Activated CD8-positive, alpha-beta T cell treated with anti-CD3 and anti-CD28 coated beads for 36 hours (primary cell): Measurements from ENCODE around the gene TLE2. TPM values are rescaled to one million over a fixed set of nuclear protein-coding genes. Genes with fewer than 3 reads are reported as not detected.

Source experiments
- ATAC-seq: fragments of 200-7000 bp; cut with Tn5 transposase; one replicate; pipeline ENCODE4 v1.10.0; 2021; ENCODE audit warnings: mild to moderate bottlenecking, moderate library complexity
- CTCF ChIA-PET: fragments of 350-600 bp; sonication (Branson Sonifier 250); formaldehyde crosslinking; loops from one replicate; lab custom pipeline; 2021; ENCODE audit warnings: antibody characterized with exemption; lab: Charles Lee
- POLR2A ChIA-PET: fragments of 350-600 bp; sonication (Branson Sonifier 250); formaldehyde crosslinking; loops from one replicate; lab custom pipeline; 2021; ENCODE audit warnings: antibody characterized with exemption; lab: Charles Lee
- DNase-seq: peaks from one replicate; pipeline ENCODE4 v3.0.0-alpha.2; 2020
- H3K27ac Mint-ChIP-seq: one replicate; pipeline ENCODE4 v1.8.0; 2021; ENCODE audit warnings: mild to moderate bottlenecking, mixed read lengths
- H3K27me3 Mint-ChIP-seq: one replicate; pipeline ENCODE4 v1.8.0; 2021; ENCODE audit warnings: mixed read lengths
- H3K36me3 Mint-ChIP-seq: one replicate; pipeline ENCODE4 v1.8.0; 2021; ENCODE audit warnings: low read depth, mixed read lengths
- H3K4me1 Mint-ChIP-seq: one replicate; pipeline ENCODE4 v1.8.0; 2021; ENCODE audit warnings: low read depth, mixed read lengths
- H3K4me3 Mint-ChIP-seq: one replicate; pipeline ENCODE4 v1.8.0; 2021; ENCODE audit warnings: mild to moderate bottlenecking, moderate library complexity, mixed read lengths
- H3K9me3 Mint-ChIP-seq: one replicate; pipeline ENCODE4 v1.8.0; 2021; ENCODE audit warnings: mixed read lengths
- intact Hi-C: fragments of 100-400 bp; cut with micrococcal nuclease; formaldehyde crosslinking; loops from one replicate; pipeline ENCODE4 v1.10.0; 2022
- total RNA-seq, 2 experiments: library from RNA; stranded (reverse); gene quantifications; one replicate each; pipeline ENCODE4 v1.2.3, GENCODE V29; 2021
- TF ChIP-seq, protein P1 (sequence below): fragments of 200-600 bp; IDR thresholded peaks from one replicate; pipeline ENCODE4 v1.8.0; 2022; ENCODE audit warnings: antibody characterized with exemption, mild to moderate bottlenecking

The TLE2 gene
- total RNA-seq, 2 experiments from 2014 or later: 2.8 to 3.0 TPM

GRCh38 chr19:3042621-3043267 lies 13.7 kb upstream of the TLE2 start:
- no peaks in the 10 kb centered on the region for H3K9me3 Mint-ChIP-seq
- ChIA-PET POLR2A (interaction anchor here (1.0 to 1.1 kb wide), 2 partner anchors 8 to 12 kb away, joined by 4 to 5 read pairs; no protein-coding TSS in a partner anchor), CTCF (interaction anchor here (0.8 to 1.5 kb wide), 4 partner anchors 9 to 61 kb away, joined by 3 to 4 read pairs (median 4); no protein-coding TSS in a partner anchor)
- DNase-seq (no peak), ATAC-seq (no peak)
- peaks cover 18% of the 10 kb centered on the region for H3K4me1 Mint-ChIP-seq
- no peaks in the 10 kb centered on the region for H3K36me3 Mint-ChIP-seq
- intact Hi-C loops: no loop called here
- TF ChIP-seq, protein P1, sequence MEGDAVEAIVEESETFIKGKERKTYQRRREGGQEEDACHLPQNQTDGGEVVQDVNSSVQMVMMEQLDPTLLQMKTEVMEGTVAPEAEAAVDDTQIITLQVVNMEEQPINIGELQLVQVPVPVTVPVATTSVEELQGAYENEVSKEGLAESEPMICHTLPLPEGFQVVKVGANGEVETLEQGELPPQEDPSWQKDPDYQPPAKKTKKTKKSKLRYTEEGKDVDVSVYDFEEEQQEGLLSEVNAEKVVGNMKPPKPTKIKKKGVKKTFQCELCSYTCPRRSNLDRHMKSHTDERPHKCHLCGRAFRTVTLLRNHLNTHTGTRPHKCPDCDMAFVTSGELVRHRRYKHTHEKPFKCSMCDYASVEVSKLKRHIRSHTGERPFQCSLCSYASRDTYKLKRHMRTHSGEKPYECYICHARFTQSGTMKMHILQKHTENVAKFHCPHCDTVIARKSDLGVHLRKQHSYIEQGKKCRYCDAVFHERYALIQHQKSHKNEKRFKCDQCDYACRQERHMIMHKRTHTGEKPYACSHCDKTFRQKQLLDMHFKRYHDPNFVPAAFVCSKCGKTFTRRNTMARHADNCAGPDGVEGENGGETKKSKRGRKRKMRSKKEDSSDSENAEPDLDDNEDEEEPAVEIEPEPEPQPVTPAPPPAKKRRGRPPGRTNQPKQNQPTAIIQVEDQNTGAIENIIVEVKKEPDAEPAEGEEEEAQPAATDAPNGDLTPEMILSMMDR: no peak
- peak overlapping the region; percentile 2 for H3K4me3 Mint-ChIP-seq
- H3K27ac Mint-ChIP-seq: no peak overlapping the region
- no peaks in the 10 kb centered on the region for H3K27me3 Mint-ChIP-seq

DNA sequence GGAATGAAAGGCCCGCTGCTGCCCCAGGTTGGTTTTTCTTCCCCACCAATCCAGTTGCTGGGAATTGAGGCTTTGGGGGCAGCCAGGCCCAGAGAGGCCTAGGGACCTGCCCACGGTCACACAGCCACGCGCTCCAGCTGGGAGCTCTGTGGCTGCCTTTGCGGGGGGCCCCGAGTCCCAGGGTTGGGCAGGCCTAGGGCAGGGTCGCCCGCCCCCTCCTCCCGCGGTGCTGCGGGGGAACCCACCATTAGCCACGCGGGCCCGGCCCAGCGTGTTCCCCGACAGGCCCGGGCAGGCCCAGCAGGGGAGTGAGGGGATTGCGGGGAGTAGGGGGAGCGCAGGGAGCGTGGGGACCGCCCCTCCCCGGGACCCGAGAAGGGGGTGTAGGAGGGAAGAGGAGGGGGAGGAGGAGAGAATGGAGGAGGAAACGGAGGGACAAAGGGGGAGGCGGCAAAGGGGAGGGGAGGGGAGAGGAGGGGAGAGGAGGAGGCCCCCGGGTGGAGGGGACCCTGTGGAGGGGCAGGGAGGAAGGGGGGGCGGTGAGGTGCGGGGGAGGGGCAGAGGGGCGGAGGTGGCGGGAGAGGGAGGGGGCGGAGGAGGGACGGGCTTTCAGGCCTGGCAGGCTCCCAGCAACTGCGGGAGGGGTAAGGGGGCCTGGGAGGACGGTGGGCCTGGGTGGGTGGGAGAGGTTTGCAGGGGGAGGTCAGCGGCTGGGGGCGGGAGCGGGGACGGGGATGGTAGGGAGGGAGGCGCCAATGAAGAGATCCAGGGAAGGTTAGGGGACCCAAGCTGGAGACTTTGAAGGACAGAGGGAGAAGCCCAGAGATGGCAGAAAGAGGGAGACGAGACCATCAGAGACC lies 12.9 kb upstream of the TLE2 start:
- DNase-seq (no peak), ATAC-seq (no peak)
- POLR2A ChIA-PET: interaction anchor here (0.9 to 3.4 kb wide), 5 partner anchors 8 to 15 kb away, joined by 3 to 12 read pairs (median 5); no protein-coding TSS in a partner anchor
- Mint-ChIP-seq H3K9me3 (no peaks in the 10 kb centered on the region), H3K4me3 (peak overlapping the region; percentile 2), H3K4me1 (peaks cover 15% of the 10 kb centered on the region), H3K36me3 (no peaks in the 10 kb centered on the region), H3K27me3 (no peaks in the 10 kb centered on the region), H3K27ac (no peak overlapping the region)
- CTCF ChIA-PET: interaction anchor here (0.8 to 1.5 kb wide), 3 partner anchors 15 to 62 kb away, joined by 3 to 4 read pairs (median 3); no protein-coding TSS in a partner anchor
- intact Hi-C loops: no loop called here
- TF ChIP-seq, protein P1: no peak

DNA sequence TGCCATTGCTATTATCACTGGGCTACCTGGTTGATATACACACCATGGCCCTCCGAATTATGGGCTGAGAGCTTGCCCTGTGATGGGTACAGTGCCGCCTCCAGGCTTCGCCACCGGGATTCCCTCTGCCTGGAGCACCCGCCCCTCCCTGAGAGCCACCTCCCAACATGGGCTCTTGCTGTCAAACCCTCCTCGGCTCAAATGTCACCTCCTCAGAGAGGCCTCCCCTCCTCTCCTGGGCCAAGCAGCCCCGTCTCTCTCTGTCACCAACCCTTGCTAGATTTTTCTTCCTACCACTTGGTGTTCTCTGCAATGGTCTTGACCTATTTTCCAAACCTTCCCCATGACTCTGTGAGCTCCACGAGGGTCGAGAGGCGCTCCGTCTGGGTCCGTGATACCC lies 12.2 kb upstream of the TLE2 start:
- POLR2A ChIA-PET: interaction anchor here (0.9 to 3.4 kb wide), 3 partner anchors 10 to 15 kb away, joined by 3 to 12 read pairs (median 5); no protein-coding TSS in a partner anchor
- Mint-ChIP-seq H3K27me3 (no peaks in the 10 kb centered on the region), H3K4me3 (no peak overlapping the region), H3K36me3 (no peaks in the 10 kb centered on the region), H3K9me3 (no peaks in the 10 kb centered on the region), H3K27ac (no peak overlapping the region), H3K4me1 (peaks cover 18% of the 10 kb centered on the region)
- DNase-seq: no peak
- ATAC-seq: no peak
- CTCF ChIA-PET: no interaction called here
- intact Hi-C loops: no loop called here
- TF ChIP-seq, protein P1: no peak

DNA sequence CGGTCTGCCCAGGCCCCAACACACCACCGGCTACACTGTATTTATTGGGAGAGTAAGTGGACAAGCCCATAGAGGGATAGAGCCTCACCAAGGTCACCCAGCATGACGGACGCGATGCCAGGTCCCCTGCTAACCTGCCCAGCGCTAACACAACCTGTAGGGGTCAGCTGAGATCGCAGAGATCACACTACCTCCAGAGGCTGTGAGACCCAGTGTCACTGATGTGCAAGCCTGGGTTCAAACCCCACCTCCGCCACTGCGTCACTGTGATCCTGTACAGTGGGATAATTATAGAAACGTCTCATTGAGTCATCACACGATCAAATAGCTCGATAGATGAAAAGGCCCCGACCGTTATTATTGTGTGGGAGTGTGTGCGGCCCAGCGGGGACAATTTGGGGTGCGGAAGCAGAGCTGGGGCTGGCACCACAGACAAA lies 10.6 kb upstream of the TLE2 start:
- Mint-ChIP-seq H3K27ac (no peak overlapping the region), H3K9me3 (no peaks in the 10 kb centered on the region), H3K36me3 (no peaks in the 10 kb centered on the region), H3K4me3 (no peak overlapping the region), H3K4me1 (peaks cover 26% of the 10 kb centered on the region), H3K27me3 (no peaks in the 10 kb centered on the region)
- ATAC-seq (no peak), DNase-seq (peak; percentile 52)
- TF ChIP-seq, protein P1: no peak
- intact Hi-C loops: loop anchor here (10.0 kb wide), 1 partner anchor 255 kb away; the partner anchor contains the start of genes SGTA and THOP1
- ChIA-PET CTCF (interaction anchor here (1.0 to 5.3 kb wide), 5 partner anchors 15 to 89 kb away, joined by 3 to 24 read pairs (median 4); no protein-coding TSS in a partner anchor), POLR2A (interaction anchor here (1.0 to 3.4 kb wide), 2 partner anchors 13 to 15 kb away, joined by 3 to 12 read pairs; no protein-coding TSS in a partner anchor)
